ENCODE data around the gene THAP5.
"Not testable (repeated sequence)": the region's sequence is repeated elsewhere in the genome, so short reads cannot be mapped to it uniquely, and the experiment has no call there.

Gene THAP5

GRCh38 chr7:108584211-108584610 lies 14.7 kb upstream of the THAP5 start:
- no peak for DNase-seq

GRCh38 chr7:108581655-108582491 lies 12.4 kb upstream of the THAP5 start:
- DNase-seq = no peak

DNA sequence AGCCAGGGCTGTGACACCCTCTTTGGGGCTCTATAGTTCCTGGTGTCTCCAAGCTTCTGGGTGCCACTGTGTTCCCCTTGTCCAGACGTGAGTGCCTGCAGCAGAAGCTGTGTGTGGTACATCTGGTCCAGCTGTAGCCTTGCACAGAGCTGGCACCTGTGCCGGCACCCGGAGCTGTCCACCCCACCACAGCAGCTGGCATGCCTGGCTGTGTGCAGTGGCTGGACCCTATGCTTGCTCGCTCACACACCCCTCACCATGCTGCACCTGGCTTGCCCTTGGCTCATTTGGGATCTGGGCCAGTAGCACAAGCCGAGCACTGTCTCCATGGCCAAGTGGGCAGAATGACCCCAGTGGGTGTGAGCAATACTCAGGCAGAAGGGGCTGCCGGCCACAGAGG lies 10.8 kb upstream of the THAP5 start:
- no peak for DNase-seq

DNA sequence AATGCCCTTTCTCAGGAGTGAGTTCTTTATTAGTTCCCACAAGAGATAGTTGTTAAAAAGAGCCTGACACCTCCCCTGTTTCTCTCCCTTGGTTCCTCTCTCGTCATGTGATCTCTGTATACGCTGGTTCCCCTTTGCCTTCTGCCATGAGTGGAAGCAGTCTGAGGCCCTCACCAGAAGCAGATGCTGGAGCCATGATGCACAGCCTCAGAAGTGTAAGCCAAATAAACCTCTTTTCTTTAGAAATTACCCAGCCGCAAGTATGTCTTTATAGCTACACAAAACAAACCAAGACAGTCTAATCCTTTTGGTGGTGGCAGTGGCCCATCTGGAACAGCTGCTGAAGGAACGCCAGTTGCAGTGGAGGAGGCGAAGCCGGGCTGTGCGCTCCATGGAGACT lies 9.4 kb upstream of the THAP5 start:
- no peak for DNase-seq

DNA sequence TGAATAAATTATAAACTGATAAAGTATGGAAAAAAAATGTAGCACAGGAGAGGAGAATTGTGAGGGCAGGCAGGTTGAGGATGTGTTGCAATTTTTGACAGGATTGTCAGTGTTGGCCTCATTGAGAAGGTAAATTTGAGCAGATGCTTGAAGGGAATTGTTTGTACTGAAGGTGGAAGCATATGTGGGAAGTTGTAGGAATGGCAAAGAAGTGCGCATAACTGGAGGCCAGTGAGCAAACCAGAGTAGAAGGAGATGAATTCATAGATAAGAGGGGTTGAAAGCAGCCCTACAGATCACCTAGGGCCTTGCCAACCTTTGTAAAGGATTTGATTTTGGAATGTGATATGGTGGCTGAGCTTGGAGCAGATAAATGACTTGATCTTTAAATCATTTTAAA lies 6.6 kb upstream of the THAP5 start:
- DNase-seq = no peak

GRCh38 chr7:108575156-108575555 lies 5.7 kb upstream of the THAP5 start:
- no peak for DNase-seq

DNA sequence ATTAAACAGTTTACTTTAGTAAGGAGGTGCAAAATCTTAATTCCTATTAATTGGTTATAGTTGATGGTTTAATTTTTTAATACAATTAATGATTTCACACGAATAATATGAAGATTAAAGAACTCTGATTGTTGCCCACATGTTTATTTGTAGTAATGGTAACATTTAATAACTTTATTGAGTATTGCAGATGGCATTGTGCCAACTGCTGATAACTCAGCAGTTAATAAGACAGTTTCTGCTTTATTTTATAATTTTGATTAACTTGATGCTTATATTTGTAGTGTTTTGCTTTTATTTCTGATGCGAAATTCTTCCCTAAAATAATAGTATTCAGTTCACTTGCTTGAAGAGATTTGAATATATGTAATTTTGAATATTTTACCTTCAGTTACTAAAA lies 3.0 kb upstream of the THAP5 start:
- no peak for DNase-seq

DNA sequence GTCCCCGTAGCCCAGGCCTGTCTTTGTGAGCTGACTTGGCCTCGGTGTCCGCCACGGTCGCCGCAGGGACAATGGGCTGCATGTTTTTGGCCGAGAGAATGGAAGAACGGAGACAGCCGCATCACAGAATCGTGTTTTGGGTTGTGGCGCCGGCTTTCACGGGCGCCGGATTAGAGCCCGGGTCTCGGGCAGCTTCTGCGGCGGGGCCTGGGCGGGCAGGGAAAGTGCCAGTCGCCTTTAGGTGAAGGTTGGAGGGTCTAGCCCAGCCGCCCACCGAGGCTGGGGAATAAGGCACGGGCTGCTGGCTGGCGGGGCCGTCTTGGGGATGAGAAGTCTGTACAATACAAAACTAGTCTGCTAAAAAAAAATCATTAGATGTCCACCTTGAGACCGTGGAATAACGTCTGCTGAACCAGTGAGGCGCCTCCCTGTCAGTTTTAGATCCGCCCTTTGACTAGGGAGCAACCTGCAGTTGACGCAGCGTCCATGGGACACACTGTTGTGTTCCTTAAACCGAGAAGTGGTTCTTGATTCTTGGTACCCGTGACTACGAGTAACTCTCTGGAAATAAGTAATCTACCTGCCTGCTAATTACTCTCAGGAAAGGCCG lies 745 bp upstream of the THAP5 start:
- peak; percentile 29 for DNase-seq

- no peak for DNase-seq
These were observed 615 bp downstream of the THAP5 start for GRCh38 chr7:108568801-108569380.

GRCh38 chr7:108565987-108566386 lies 3.5 kb downstream of the THAP5 start:
- DNase-seq = no peak

GRCh38 chr7:108561047-108561619 lies 8.4 kb downstream of the THAP5 start:
- DNase-seq = no peak

DNA sequence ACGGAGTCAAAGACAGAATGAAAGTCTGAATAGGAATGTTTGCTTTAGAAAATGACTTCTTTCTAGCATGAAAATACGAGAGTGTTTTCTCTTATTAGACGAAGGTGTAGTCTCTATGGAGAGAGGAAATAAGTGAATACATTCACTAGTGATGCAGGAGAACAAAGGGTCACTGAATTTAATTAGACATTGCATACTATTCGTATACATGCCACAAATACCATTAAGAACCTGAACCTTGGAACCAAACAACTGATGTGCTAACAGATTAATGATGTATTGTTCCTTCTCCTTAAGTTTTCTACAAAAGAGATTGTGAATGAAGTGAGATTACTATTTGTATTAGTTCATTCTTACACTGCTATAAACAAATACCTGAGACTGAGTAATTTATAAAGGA lies 10.3 kb downstream of the THAP5 start:
- no peak for DNase-seq

DNA sequence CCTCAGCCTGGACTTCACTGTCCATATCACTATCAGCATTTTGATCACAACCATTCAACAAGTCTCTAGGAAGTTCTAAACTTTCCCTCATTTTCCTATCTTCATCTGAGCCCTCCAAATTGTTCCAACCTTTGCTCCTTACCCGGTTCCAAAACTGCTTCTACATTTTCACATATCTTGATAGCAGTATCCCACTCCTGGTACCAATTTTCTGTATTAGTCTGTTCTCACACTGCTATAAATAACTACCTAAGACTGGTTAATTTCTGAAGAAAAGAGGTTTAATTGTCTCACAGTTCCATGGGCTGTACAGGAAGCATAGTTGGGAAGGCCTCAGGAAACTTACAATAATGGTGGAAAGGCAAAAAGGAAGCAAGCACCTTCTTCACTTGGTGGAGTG lies 11.9 kb downstream of the THAP5 start:
- DNase-seq = no peak

- DNase-seq = no peak
These were observed 12.3 kb downstream of the THAP5 start for GRCh38 chr7:108557191-108557590.

GRCh38 chr7:108556665-108557064 lies 12.8 kb downstream of the THAP5 start:
- DNase-seq = not testable (repeated sequence)

GRCh38 chr7:108548141-108548896 lies 21.2 kb downstream of the THAP5 start:
- not testable (repeated sequence) for DNase-seq

DNA sequence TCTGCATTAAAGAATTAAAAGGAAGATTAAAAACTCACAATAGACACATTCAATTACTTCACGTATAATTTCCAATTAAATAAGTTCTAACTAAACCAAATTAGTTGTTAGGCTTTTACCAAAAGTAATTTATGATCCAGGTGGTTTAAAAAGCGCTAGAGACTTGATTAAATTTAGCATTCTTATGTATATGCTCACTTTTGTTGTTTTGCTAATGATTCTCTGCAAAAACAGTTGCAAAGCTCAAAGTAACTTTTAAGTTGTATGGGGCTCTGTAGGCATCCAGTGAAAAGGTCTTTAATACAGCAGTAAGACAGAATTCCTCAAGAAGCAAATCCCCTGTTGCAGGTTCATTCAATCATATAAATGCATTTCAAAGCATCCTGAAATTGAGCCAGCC lies 28.0 kb downstream of the THAP5 start:
- no peak for DNase-seq

GRCh38 chr7:108538685-108539084 lies 30.8 kb downstream of the THAP5 start:
- not testable (repeated sequence) for DNase-seq

- not testable (repeated sequence) for DNase-seq
These were observed 31.3 kb downstream of the THAP5 start for GRCh38 chr7:108538236-108538635.

GRCh38 chr7:108537229-108537628 lies 32.3 kb downstream of the THAP5 start:
- DNase-seq = no peak

DNA sequence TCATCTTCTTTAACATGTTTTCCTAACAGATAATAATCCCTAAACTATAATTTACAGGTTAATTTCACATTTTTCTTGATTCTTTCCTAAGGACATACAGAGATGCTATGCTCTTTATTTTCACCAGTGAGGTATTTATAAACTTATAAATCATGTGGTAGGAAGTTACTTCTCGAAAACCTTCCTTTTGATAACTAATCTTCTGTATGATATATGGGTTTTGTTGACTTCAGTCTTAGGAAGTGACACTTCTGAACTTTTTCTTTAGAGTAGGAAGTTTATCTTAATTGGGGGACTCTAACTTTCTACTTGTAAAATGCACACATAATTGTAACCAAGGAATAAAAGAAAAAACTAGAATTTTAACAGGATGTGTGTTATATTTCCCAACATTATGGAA lies 33.8 kb downstream of the THAP5 start:
- no peak for DNase-seq

DNA sequence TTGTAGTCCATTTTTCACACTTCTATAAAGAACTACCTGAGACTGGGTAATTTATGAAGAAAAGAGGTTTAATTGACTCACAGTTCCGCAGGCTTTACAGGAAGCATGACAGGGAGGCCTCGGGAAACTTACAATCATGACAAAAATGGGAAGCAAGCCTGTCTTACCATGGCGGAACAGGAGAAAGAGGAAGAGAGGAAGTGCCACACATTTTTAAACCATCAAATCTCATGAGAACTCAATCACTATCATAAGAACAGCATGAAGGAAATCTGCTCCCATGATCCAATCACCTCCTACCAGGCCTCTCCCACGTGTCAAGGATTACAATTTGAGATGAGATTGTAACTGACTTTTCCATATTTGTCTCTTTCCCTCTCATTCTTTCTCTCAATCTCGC lies 34.2 kb downstream of the THAP5 start:
- DNase-seq = no peak

- DNase-seq = no peak
These were observed 35.8 kb downstream of the THAP5 start for GRCh38 chr7:108533712-108534111.
